ENCODE measurements around the gene SORL1-AS1.

DNA sequence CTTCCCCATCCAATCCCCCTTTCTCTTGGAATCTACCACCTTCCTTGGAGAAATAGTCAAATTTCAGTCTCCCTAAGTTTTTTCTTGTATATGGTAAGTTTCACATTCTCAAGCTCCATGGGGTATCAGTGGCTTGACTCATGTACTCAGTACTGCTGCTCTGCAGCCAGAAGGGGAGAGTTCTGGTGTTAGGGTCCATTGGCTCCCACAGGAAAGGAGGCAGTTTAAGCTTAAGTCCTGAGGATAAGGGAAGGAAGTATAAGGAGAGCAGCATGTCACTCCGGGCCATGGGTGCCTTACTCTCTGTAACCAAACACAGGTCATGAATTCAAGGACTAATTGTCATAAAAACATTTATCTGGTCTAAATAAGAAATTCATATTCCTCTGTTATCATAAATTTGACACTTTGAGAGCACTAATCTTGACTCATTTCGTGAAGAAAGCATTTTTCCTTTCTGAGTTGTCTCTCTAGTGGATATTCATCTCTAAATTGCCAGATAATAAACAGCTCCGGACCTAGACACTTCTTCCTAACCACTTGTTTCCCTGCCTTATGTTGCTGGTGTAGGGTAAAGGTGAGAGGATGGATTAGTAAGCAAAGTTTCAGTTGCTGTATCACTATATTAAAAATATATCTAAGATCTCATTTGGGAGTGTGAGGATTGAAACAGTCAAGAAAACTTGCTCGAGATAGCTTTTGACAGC, 20.8 kb downstream of the SORL1-AS1 start:
- no peak for TF ChIP-seq POLR2A (IDR thresholded peaks at IDR 0.05)
- TF ChIP-seq, protein P1, sequence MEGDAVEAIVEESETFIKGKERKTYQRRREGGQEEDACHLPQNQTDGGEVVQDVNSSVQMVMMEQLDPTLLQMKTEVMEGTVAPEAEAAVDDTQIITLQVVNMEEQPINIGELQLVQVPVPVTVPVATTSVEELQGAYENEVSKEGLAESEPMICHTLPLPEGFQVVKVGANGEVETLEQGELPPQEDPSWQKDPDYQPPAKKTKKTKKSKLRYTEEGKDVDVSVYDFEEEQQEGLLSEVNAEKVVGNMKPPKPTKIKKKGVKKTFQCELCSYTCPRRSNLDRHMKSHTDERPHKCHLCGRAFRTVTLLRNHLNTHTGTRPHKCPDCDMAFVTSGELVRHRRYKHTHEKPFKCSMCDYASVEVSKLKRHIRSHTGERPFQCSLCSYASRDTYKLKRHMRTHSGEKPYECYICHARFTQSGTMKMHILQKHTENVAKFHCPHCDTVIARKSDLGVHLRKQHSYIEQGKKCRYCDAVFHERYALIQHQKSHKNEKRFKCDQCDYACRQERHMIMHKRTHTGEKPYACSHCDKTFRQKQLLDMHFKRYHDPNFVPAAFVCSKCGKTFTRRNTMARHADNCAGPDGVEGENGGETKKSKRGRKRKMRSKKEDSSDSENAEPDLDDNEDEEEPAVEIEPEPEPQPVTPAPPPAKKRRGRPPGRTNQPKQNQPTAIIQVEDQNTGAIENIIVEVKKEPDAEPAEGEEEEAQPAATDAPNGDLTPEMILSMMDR (IDR thresholded peaks at IDR 0.05), result no peak
- TF ChIP-seq POLR2AphosphoS5 (IDR thresholded peaks at IDR 0.05), result no peak
